OCI-LY7 (cell line): ENCODE data around the gene HABP2. TPM values are rescaled to one million over a fixed set of nuclear protein-coding genes. Genes with fewer than 3 reads are reported as not detected.

Experiments
- BruUV-seq: library from RNA; stranded (reverse); fragments of 400-500 nt; replicated peaks from 2 replicates; lab custom pipeline; 2021; lab: Mats Ljungman, UMichigan
- CTCF ChIA-PET: fragments of 300-600 bp; sonication (Branson Sonifier 250); formaldehyde crosslinking; loops from one replicate; lab custom pipeline; 2022; ENCODE audit warnings: antibody characterized with exemption; ENCODE audit not compliant: unreplicated experiment; lab: Charles Lee
- POLR2A ChIA-PET: fragments of 300-600 bp; sonication (Branson Sonifier 250); formaldehyde crosslinking; loops from one replicate; lab custom pipeline; 2022; ENCODE audit warnings: antibody characterized with exemption; lab: Charles Lee
- DNase-seq: peaks from one replicate; pipeline ENCODE4 v3.0.0-alpha.2; 2015; ENCODE audit warnings: low spot score
- H2AFZ ChIP-seq: fragments of 200-600 bp; sonication (generic), shearing (Covaris generic); 2 replicates; pipeline ENCODE4 v1.6.1; 2014; ENCODE audit warnings: mild to moderate bottlenecking, antibody characterized with exemption, low read length, moderate library complexity
- H3K27ac ChIP-seq: fragments of 200-600 bp; sonication (generic); 2 replicates; pipeline ENCODE4 v1.5.1; 2014; ENCODE audit warnings: mixed run types, low read depth, mild to moderate bottlenecking, moderate library complexity, low read length, inconsistent platforms; ENCODE audit not compliant: poor library complexity, severe bottlenecking
- H3K36me3 ChIP-seq: fragments of 200-600 bp; sonication (generic); 2 replicates; pipeline ENCODE4 v1.6.1; 2014; ENCODE audit warnings: mild to moderate bottlenecking, antibody characterized with exemption, low read length, moderate library complexity, mixed read lengths; ENCODE audit not compliant: insufficient read depth
- H3K4me1 ChIP-seq: fragments of 200-600 bp; sonication (generic); 2 replicates; pipeline ENCODE4 v1.5.1; 2014; ENCODE audit warnings: mild to moderate bottlenecking, low read length; ENCODE audit not compliant: insufficient read depth, poor library complexity, severe bottlenecking
- H3K4me2 ChIP-seq: fragments of 200-600 bp; sonication (generic); 2 replicates; pipeline ENCODE4 v1.6.1; 2014; ENCODE audit warnings: mild to moderate bottlenecking, low read length
- H3K4me3 ChIP-seq: fragments of 200-600 bp; sonication (generic); 2 replicates; pipeline ENCODE4 v1.5.1; 2014; ENCODE audit warnings: mild to moderate bottlenecking, low read depth, low read length; ENCODE audit not compliant: poor library complexity, severe bottlenecking
- H3K79me2 ChIP-seq: fragments of 200-600 bp; sonication (generic); 2 replicates; pipeline ENCODE4 v1.6.1; 2016; ENCODE audit warnings: low read depth, mild to moderate bottlenecking, low read length, moderate library complexity, mixed read lengths; ENCODE audit not compliant: insufficient read depth
- H3K9me2 ChIP-seq: fragments of 200-600 bp; sonication (generic); 2 replicates; pipeline ENCODE4 v1.6.1; 2016; ENCODE audit warnings: mild to moderate bottlenecking, low read length, mixed read lengths; ENCODE audit not compliant: insufficient read depth
- H3K9me3 ChIP-seq: fragments of 200-600 bp; sonication (generic); 2 replicates; pipeline ENCODE4 v1.6.1; 2014; ENCODE audit warnings: mild to moderate bottlenecking, mixed run types, low read length, mixed read lengths
- H4K20me1 ChIP-seq: fragments of 200-600 bp; sonication (generic); 2 replicates; pipeline ENCODE4 v1.6.1; 2014; ENCODE audit warnings: mild to moderate bottlenecking, antibody characterized with exemption, low read length, moderate library complexity, mixed read lengths; ENCODE audit not compliant: insufficient read depth
- EZH2phosphoT487 ChIP-seq: fragments of 200-600 bp; sonication (generic); IDR thresholded peaks from 2 replicates; pipeline ENCODE4 v1.6.1; 2018; ENCODE audit warnings: low read depth, borderline replicate concordance, mild to moderate bottlenecking, mixed run types, antibody characterized with exemption, low read length, moderate library complexity, mixed read lengths
- intact Hi-C: fragments of 100-400 bp; cut with micrococcal nuclease; formaldehyde crosslinking; loops from one replicate; pipeline ENCODE4 v1.10.0; 2022; ENCODE audit not compliant: unreplicated experiment
- total RNA-seq, 2 experiments: library from RNA; depleted of rRNA in 1 of 2; stranded (reverse); fragments of >200 nt in 1 of 2; shearing (Covaris generic) in 1 of 2; gene quantifications; 2 replicates each; pipeline ENCODE4 v1.2.3, GENCODE V29; 2014 to 2022
- TF ChIP-seq, protein P1 (sequence below): fragments of 200-600 bp; sonication (generic); conservative IDR thresholded peaks from 2 replicates; pipeline ENCODE4 v1.5.1; 2014; ENCODE audit warnings: mild to moderate bottlenecking, antibody characterized with exemption, low read length, moderate library complexity, mixed read lengths

The HABP2 gene
- total RNA-seq, 2 experiments from 2014 or later = not detected

DNA sequence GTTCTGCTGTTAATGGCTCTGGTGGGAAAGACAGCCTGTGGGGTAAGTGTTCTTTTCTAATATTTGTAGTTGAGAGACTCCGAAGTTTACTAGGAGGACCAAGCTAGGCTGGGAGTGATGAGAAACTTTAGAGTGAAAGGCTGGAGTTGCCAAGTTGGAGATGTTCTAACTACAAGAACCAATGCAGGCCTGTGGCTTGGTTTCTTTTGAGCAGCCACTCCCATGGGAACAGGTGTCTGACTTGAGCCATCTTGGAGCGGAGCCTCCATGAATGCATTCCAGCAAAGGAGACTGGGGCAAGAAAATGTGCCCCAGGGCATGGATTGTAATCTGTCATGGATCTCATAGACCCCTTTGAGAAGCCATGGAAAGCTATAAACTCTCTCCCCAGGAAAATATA lies 296 bp downstream of the HABP2 start:
- H3K4me1 ChIP-seq = no peaks in the 10 kb centered on the region
- no peaks in the 10 kb centered on the region for H3K9me2 ChIP-seq
- no TSS peak for BruUV-seq
- no peaks in the 10 kb centered on the region for H4K20me1 ChIP-seq
- H3K79me2 ChIP-seq = no peaks in the 10 kb centered on the region
- ChIA-PET POLR2A (no interaction called here), CTCF (no interaction called here)
- H3K27ac ChIP-seq = no peak overlapping the region
- no peak overlapping the region for H3K4me3 ChIP-seq
- H3K36me3 ChIP-seq = no peaks in the 10 kb centered on the region
- H2AFZ ChIP-seq = no peak overlapping the region
- no peaks in the 10 kb centered on the region for H3K9me3 ChIP-seq
- TF ChIP-seq, protein P1, sequence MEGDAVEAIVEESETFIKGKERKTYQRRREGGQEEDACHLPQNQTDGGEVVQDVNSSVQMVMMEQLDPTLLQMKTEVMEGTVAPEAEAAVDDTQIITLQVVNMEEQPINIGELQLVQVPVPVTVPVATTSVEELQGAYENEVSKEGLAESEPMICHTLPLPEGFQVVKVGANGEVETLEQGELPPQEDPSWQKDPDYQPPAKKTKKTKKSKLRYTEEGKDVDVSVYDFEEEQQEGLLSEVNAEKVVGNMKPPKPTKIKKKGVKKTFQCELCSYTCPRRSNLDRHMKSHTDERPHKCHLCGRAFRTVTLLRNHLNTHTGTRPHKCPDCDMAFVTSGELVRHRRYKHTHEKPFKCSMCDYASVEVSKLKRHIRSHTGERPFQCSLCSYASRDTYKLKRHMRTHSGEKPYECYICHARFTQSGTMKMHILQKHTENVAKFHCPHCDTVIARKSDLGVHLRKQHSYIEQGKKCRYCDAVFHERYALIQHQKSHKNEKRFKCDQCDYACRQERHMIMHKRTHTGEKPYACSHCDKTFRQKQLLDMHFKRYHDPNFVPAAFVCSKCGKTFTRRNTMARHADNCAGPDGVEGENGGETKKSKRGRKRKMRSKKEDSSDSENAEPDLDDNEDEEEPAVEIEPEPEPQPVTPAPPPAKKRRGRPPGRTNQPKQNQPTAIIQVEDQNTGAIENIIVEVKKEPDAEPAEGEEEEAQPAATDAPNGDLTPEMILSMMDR = no peak
- TF ChIP-seq EZH2phosphoT487 = no peak
- intact Hi-C loops = no loop called here
- DNase-seq = no peak
- no peak overlapping the region for H3K4me2 ChIP-seq

DNA sequence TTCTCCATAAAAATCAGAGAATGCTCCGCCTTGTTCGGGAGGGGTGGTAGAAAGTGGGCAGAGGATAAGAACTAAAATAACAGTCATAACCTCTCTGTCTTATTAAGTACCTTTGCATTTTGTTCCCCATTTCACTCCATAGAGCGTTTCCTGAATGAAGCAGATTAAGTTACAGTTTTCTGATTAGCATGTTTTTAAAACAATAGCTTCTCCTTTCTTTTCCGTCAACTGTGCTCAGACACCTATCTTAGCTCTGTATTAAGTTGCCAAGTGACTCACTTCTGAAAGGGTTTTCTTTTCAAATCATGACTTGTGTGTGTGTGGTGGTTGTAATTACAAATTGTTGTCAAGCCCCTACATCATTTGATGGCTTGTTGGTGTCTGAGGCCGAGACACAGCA lies 1.4 kb downstream of the HABP2 start:
- no peaks in the 10 kb centered on the region for H4K20me1 ChIP-seq
- POLR2A ChIA-PET = no interaction called here
- H3K9me3 ChIP-seq = no peaks in the 10 kb centered on the region
- no peak overlapping the region for H2AFZ ChIP-seq
- intact Hi-C loops = no loop called here
- DNase-seq = no peak
- no peaks in the 10 kb centered on the region for H3K79me2 ChIP-seq
- CTCF ChIA-PET = no interaction called here
- no peaks in the 10 kb centered on the region for H3K36me3 ChIP-seq
- H3K9me2 ChIP-seq = no peaks in the 10 kb centered on the region
- TF ChIP-seq, protein P1 = no peak
- no peak for TF ChIP-seq EZH2phosphoT487
- H3K4me1 ChIP-seq = no peaks in the 10 kb centered on the region
- no TSS peak for BruUV-seq
- H3K4me2 ChIP-seq = no peak overlapping the region
- no peak overlapping the region for H3K4me3 ChIP-seq
- H3K27ac ChIP-seq = no peak overlapping the region

DNA sequence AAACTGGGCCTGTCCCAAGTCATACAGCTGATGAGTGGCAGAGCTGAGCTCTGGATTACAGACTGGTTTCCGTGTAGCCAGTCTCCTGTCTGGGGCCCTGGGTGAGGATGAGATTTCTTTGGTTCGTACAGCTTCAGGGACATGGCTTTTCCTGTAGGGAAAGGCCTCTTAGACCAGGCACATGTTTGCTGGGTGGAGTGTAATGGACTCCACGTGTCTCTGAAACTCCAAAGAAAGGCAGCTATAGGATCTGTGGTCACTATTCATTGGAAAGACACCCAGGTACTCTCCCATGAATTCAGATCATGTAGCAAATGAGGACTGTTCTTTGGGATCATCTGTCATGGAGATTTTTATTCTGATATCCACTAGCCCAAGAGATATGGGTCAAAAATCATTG lies 2.4 kb downstream of the HABP2 start:
- Histone ChIP-seq H3K36me3 (no peaks in the 10 kb centered on the region), H3K4me1 (no peaks in the 10 kb centered on the region), H3K79me2 (no peaks in the 10 kb centered on the region), H4K20me1 (no peaks in the 10 kb centered on the region), H3K9me2 (no peaks in the 10 kb centered on the region), H3K9me3 (no peaks in the 10 kb centered on the region), H3K27ac (no peak overlapping the region), H3K4me3 (no peak overlapping the region), H2AFZ (no peak overlapping the region), H3K4me2 (no peak overlapping the region)
- BruUV-seq = no TSS peak
- intact Hi-C loops = no loop called here
- TF ChIP-seq, protein P1 = no peak
- no peak for TF ChIP-seq EZH2phosphoT487
- CTCF ChIA-PET = no interaction called here
- no peak for DNase-seq
- POLR2A ChIA-PET = no interaction called here
